Endometrial microvascular endothelial cells (primary cell): ENCODE results near the gene MARCHF6. TPM values are rescaled to one million over a fixed set of nuclear protein-coding genes. Genes with fewer than 3 reads are reported as not detected.

Experiments
- total RNA-seq: library from RNA; depleted of rRNA; stranded (reverse); fragments of >200 nt; gene quantifications from one replicate; pipeline ENCODE4 v1.2.3, GENCODE V29; 2015; ENCODE audit errors: inconsistent ontology term

MARCHF6 gene
- total RNA-seq, 1 donor from 2014 or later, result 56.4 TPM

Other genes starting within 250 kb of the MARCHF6 start
- 16.5 TPM for gene ATPSCKMT, start 103.8 kb upstream of the MARCHF6 start, total RNA-seq
- gene CCT5, start 103.4 kb upstream of the MARCHF6 start, total RNA-seq, result 698 TPM
- gene CMBL, start 45.8 kb upstream of the MARCHF6 start, total RNA-seq, result 4.0 TPM
- gene ROPN1L, start 88.2 kb downstream of the MARCHF6 start, total RNA-seq, result 0.46 TPM
- 4.7 TPM for gene ANKRD33B, start 210.4 kb downstream of the MARCHF6 start, total RNA-seq